ENCODE measurements around the gene IFNA4.

DNA sequence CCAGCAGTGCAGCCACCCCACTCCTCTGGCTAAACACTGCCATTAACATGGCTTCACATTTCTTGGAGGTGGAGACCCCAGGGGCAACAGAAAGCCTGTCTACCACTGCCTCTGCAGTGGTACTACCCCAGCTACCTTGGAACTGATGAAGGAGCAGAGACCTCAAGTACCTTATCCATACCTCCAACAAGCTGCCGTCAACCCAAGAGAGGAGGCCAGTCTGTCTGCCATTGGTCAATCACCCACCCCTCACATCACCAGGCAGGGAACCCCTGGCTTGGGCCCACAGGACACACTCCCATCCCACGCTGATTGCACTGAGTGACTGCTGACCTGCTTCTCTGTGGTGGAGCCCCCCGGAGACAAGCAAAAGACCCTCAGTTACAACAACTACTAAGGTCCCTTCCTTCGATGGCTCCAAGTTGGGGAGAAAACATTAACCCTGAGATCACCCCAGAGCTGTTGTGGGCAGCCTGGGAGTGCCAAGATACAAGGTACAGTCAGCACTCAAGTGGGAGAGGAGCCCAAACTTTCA is 46.8 kb upstream of the IFNA4 start:
- TF ChIP-seq, protein P1, sequence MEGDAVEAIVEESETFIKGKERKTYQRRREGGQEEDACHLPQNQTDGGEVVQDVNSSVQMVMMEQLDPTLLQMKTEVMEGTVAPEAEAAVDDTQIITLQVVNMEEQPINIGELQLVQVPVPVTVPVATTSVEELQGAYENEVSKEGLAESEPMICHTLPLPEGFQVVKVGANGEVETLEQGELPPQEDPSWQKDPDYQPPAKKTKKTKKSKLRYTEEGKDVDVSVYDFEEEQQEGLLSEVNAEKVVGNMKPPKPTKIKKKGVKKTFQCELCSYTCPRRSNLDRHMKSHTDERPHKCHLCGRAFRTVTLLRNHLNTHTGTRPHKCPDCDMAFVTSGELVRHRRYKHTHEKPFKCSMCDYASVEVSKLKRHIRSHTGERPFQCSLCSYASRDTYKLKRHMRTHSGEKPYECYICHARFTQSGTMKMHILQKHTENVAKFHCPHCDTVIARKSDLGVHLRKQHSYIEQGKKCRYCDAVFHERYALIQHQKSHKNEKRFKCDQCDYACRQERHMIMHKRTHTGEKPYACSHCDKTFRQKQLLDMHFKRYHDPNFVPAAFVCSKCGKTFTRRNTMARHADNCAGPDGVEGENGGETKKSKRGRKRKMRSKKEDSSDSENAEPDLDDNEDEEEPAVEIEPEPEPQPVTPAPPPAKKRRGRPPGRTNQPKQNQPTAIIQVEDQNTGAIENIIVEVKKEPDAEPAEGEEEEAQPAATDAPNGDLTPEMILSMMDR (IDR thresholded peaks at IDR 0.05) = no peak
- no peak for TF ChIP-seq POLR2A (IDR thresholded peaks at IDR 0.05)
